ENCODE measurements around the gene ATR.
"Not testable (repeated sequence)": the region's sequence is repeated elsewhere in the genome, so short reads cannot be mapped to it uniquely, and the experiment has no call there.

Gene ATR

GRCh38 chr3:142592268-142592667 lies 13.7 kb upstream of the ATR start:
- DNase-seq (ENCODE audit: low spot score): not testable (repeated sequence)

- no peak for DNase-seq (ENCODE audit: low spot score)
Observed at GRCh38 chr3:142588703-142589102, 10.2 kb upstream of the ATR start.

- DNase-seq (ENCODE audit: low spot score): peak; percentile 28
Observed at GRCh38 chr3:142586803-142587406, 8.4 kb upstream of the ATR start.

- not testable (repeated sequence) for DNase-seq (ENCODE audit: low spot score)
Observed at GRCh38 chr3:142581070-142581469, 2.5 kb upstream of the ATR start.

GRCh38 chr3:142580061-142580423 lies 1.5 kb upstream of the ATR start:
- no peak for DNase-seq (ENCODE audit: low spot score)

GRCh38 chr3:142577696-142578328 lies 721 bp downstream of the ATR start:
- DNase-seq (ENCODE audit: low spot score): no peak

- no peak for DNase-seq (ENCODE audit: low spot score)
Observed at GRCh38 chr3:142576792-142577191, 1.7 kb downstream of the ATR start.

GRCh38 chr3:142574665-142575064 lies 3.9 kb downstream of the ATR start:
- no peak for DNase-seq (ENCODE audit: low spot score)

- not testable (repeated sequence) for DNase-seq (ENCODE audit: low spot score)
Observed at GRCh38 chr3:142574223-142574622, 4.3 kb downstream of the ATR start.

- not testable (repeated sequence) for DNase-seq (ENCODE audit: low spot score)
Observed at GRCh38 chr3:142569422-142569821, 9.1 kb downstream of the ATR start.

GRCh38 chr3:142568393-142569017 lies 10.0 kb downstream of the ATR start:
- no peak for DNase-seq (ENCODE audit: low spot score)

- no peak for DNase-seq (ENCODE audit: low spot score)
Observed at GRCh38 chr3:142566096-142566495, 12.4 kb downstream of the ATR start.

GRCh38 chr3:142563496-142563997 lies 15.0 kb downstream of the ATR start:
- no peak for DNase-seq (ENCODE audit: low spot score)

GRCh38 chr3:142560118-142560517 lies 18.4 kb downstream of the ATR start:
- DNase-seq (ENCODE audit: low spot score): no peak

GRCh38 chr3:142553741-142554140 lies 24.8 kb downstream of the ATR start:
- no peak for DNase-seq (ENCODE audit: low spot score)

- not testable (repeated sequence) for DNase-seq (ENCODE audit: low spot score)
Observed at GRCh38 chr3:142552579-142552978, 26.0 kb downstream of the ATR start.

GRCh38 chr3:142549986-142550385 lies 28.5 kb downstream of the ATR start:
- DNase-seq (ENCODE audit: low spot score): no peak

GRCh38 chr3:142543307-142543706 lies 35.2 kb downstream of the ATR start:
- DNase-seq (ENCODE audit: low spot score): no peak

- no peak for DNase-seq (ENCODE audit: low spot score)
Observed at GRCh38 chr3:142542054-142542453, 36.5 kb downstream of the ATR start.

- DNase-seq (ENCODE audit: low spot score): no peak
Observed at GRCh38 chr3:142536519-142536918, 42.0 kb downstream of the ATR start.

GRCh38 chr3:142534543-142534942 lies 44.0 kb downstream of the ATR start:
- no peak for DNase-seq (ENCODE audit: low spot score)

- no peak for DNase-seq (ENCODE audit: low spot score)
Observed at GRCh38 chr3:142530296-142530695, 48.2 kb downstream of the ATR start.

- DNase-seq (ENCODE audit: low spot score): no peak
Observed at GRCh38 chr3:142523921-142524566, 54.5 kb downstream of the ATR start.
